HL-60 (cell line): ENCODE results near the gene PRKCI.

Experiments used
- CTCF ChIP-seq: IDR thresholded peaks from one replicate; pipeline ENCODE4 v1.5.1; 2011; ENCODE audit warnings: low read length, control low read depth, inconsistent platforms; ENCODE audit not compliant: insufficient read depth
- POLR2AphosphoS5 ChIP-seq: IDR thresholded peaks from 2 replicates; pipeline ENCODE4 v1.6.1; 2012; ENCODE audit warnings: low read depth

- no peak for TF ChIP-seq CTCF
- TF ChIP-seq POLR2AphosphoS5, result no peak
Observed at GRCh38 chr3:170331143-170331542, 108.9 kb downstream of the PRKCI start.
